H1 (cell line): ENCODE data around the gene MPRIP. TPM values are rescaled to one million over a fixed set of nuclear protein-coding genes. Genes with fewer than 3 reads are reported as not detected.

Source experiments
- BACH1 ChIP-seq: IDR thresholded peaks from 2 replicates; pipeline ENCODE4 v1.6.1; 2012; ENCODE audit warnings: low read length, improper control_type of control experiment
- JUND ChIP-seq: IDR thresholded peaks from 2 replicates; pipeline ENCODE4 v1.6.1; 2011; ENCODE audit warnings: mild to moderate bottlenecking, improper control_type of control experiment, low read length
- SP2 ChIP-seq: IDR thresholded peaks from 2 replicates; pipeline ENCODE4 v1.6.1; 2012; ENCODE audit warnings: mild to moderate bottlenecking, low read length, inconsistent platforms
- polyA plus RNA-seq, 7 experiments: library from polyadenylated mRNA; depleted of rRNA in 3 of 7; stranded (reverse) in 5 of 7; unstranded in 2 of 7; fragments of >200 nt in 5 of 7; fragments of 200-250 nt in 2 of 7; gene quantifications; 1 replicate in 5 of 7; 2 replicates in 1 of 7; 4 replicates in 1 of 7; pipeline versions ENCODE4 v1.2.1 to v1.2.3, GENCODE V29; 2011 to 2013; ENCODE audit warnings: missing spikeins in 2 of 7, mixed read lengths in 2 of 7
- total RNA-seq: library from RNA; stranded (reverse); fragmentation: NEBNext Ultra II Directional; extraction: Animal tissue kit (Norgen Biotek cat#: 25700); gene quantifications from 2 replicates; pipeline ENCODE4 v1.2.1, GENCODE V29; 2021

MPRIP gene
- total and polyA plus RNA-seq, 2 of the 8 experiments (the other 6 are each of a cell fraction or from before 2014, with no cell fraction given) = 48.6 to 146 TPM

GRCh38 chr17:17182598-17183136 is 140.4 kb downstream of the MPRIP start (continued):
- TF ChIP-seq JUND (no peak), SP2 (no peak), BACH1 (no peak)
- TF ChIP-seq, all 59 proteins: peak for 0
